K562 (cell line): ENCODE data around the gene TMEM45B. TPM values are rescaled to one million over a fixed set of nuclear protein-coding genes. Genes with fewer than 3 reads are reported as not detected.

ENCODE experiments used
- ATAC-seq: fragments of 200-7000 bp; cut with Tn5 transposase; 3 replicates; pipeline ENCODE4 v1.9.1; 2020; ENCODE audit warnings: moderate library complexity
- BruUV-seq: library from RNA; stranded (reverse); fragments of 400-500 nt; replicated peaks from 2 replicates; lab custom pipeline; 2021; lab: Mats Ljungman, UMichigan
- CTCF ChIA-PET: fragments of 300-600 bp; formaldehyde crosslinking; extraction: SDS; loops from one replicate; lab custom pipeline; 2021; ENCODE audit warnings: low intra/inter-chr PET ratio; lab: Yijun Ruan, JAX
- POLR2A ChIA-PET: fragments of 300-600, 350-650 bp; sonication (Branson Sonifier 250); formaldehyde crosslinking; extraction: SDS; loops from one replicate; lab custom pipeline; 2021; ENCODE audit warnings: antibody characterized with exemption, inconsistent platforms; lab: Yijun Ruan, JAX
- DNase-seq, 4 experiments: peaks; one replicate each; pipeline versions ENCODE4 v3.0.0 to v3.0.0-alpha.2; 2011 to 2018; ENCODE audit warnings: low spot score in 3 of 4, mixed read lengths in 3 of 4; ENCODE audit errors: extremely low read depth in 1 of 4
- FAIRE-seq: peaks from 2 replicates; lab custom pipeline; 2011; peaks lifted over from hg19 to GRCh38; lab: Jason Lieb, UNC
- H2AFZ ChIP-seq: 2 replicates; pipeline ENCODE4 v1.6.0; 2011; ENCODE audit warnings: low read depth, low read length, control low read depth, inconsistent platforms
- H3K27ac ChIP-seq: fragments of 200-600 bp; 3 replicates; pipeline ENCODE4 v1.8.0; 2011; ENCODE audit warnings: low read depth, mild to moderate bottlenecking, control low read depth, inconsistent platforms, low read length, moderate library complexity, mixed read lengths; ENCODE audit errors: extremely low read depth
- H3K27me3 ChIP-seq, 2 experiments: fragments of 300-600 bp in 1 of 2; 2 replicates in 1 of 2; 3 replicates in 1 of 2; pipeline versions ENCODE4 v1.6.0 to v1.8.0; 2011; ENCODE audit warnings: inconsistent platforms in 2 of 2, low read length in 2 of 2, mild to moderate bottlenecking in 1 of 2, mixed read lengths in 1 of 2, moderate library complexity in 1 of 2; ENCODE audit not compliant: control insufficient read depth in 2 of 2, insufficient read depth in 2 of 2
- H3K36me3 ChIP-seq: fragments of 300-600 bp; 3 replicates; pipeline ENCODE4 v1.8.0; 2011; ENCODE audit warnings: mild to moderate bottlenecking, low read length, inconsistent platforms; ENCODE audit not compliant: control insufficient read depth, insufficient read depth
- H3K4me1 ChIP-seq, 2 experiments: fragments of 200-600 bp in 1 of 2; replicated peaks in 1 of 2; 2 replicates in 1 of 2; 3 replicates in 1 of 2; pipeline versions ENCODE4 v1.5.1 to v1.8.0; 2011; ENCODE audit warnings: inconsistent platforms in 2 of 2, low read length in 2 of 2, mild to moderate bottlenecking in 1 of 2, mixed read lengths in 1 of 2, moderate library complexity in 1 of 2; ENCODE audit not compliant: control insufficient read depth in 2 of 2, insufficient read depth in 2 of 2
- H3K4me2 ChIP-seq: 2 replicates; pipeline ENCODE4 v1.6.1; 2011; ENCODE audit warnings: low read length, control low read depth, inconsistent platforms, mixed read lengths; ENCODE audit not compliant: insufficient read depth
- H3K4me3 ChIP-seq: fragments of 200-600 bp; sonication (generic), shearing (Covaris generic); 2 replicates; pipeline ENCODE4 v1.5.1; 2016; ENCODE audit warnings: control low read depth, inconsistent platforms
- H3K79me2 ChIP-seq: fragments of 200-600 bp; 3 replicates; pipeline ENCODE4 v1.8.0; 2011; ENCODE audit warnings: low read length, inconsistent platforms; ENCODE audit not compliant: control insufficient read depth, insufficient read depth
- H3K9ac ChIP-seq, 2 experiments: 2 replicates each; pipeline versions ENCODE4 v1.6.0 to v1.6.1; 2011; ENCODE audit warnings: low read depth in 2 of 2, low read length in 2 of 2, control low read depth in 1 of 2, inconsistent platforms in 1 of 2, mild to moderate bottlenecking in 1 of 2, mixed read lengths in 1 of 2; ENCODE audit not compliant: insufficient read depth in 1 of 2
- H3K9me1 ChIP-seq: one replicate; pipeline ENCODE4 v1.6.0; 2011; ENCODE audit warnings: inconsistent platforms, mild to moderate bottlenecking, low read length, moderate library complexity; ENCODE audit not compliant: control insufficient read depth, insufficient read depth
- H3K9me3 ChIP-seq: replicated peaks from 2 replicates; pipeline ENCODE4 v1.5.1; 2011; ENCODE audit warnings: low read depth, low read length, inconsistent platforms; ENCODE audit not compliant: control insufficient read depth, insufficient read depth
- H4K20me1 ChIP-seq: replicated peaks from 2 replicates; pipeline ENCODE4 v1.6.1; 2011; ENCODE audit warnings: low read length, inconsistent platforms, mixed read lengths; ENCODE audit not compliant: control insufficient read depth, insufficient read depth
- C11orf30 ChIP-seq: fragments of 450-650 bp; IDR thresholded peaks from 2 replicates; pipeline ENCODE4 v1.6.1; 2016; ENCODE audit warnings: low read depth, mild to moderate bottlenecking
- CCAR2 ChIP-seq: fragments of 200-400 bp; formaldehyde crosslinking; IDR thresholded peaks from 2 replicates; pipeline ENCODE4 v1.6.1; 2017; ENCODE audit warnings: mild to moderate bottlenecking, low read depth, low read length
- FIP1L1 ChIP-seq: fragments of 200-400 bp; formaldehyde crosslinking; IDR thresholded peaks from 2 replicates; pipeline ENCODE4 v1.6.1; 2018; ENCODE audit warnings: mild to moderate bottlenecking, low read depth, low read length; ENCODE audit not compliant: poor library complexity, severe bottlenecking
- ILF3 ChIP-seq: fragments of 450-650 bp; IDR thresholded peaks from 2 replicates; pipeline ENCODE4 v1.6.1; 2018; ENCODE audit warnings: antibody characterized with exemption, mild to moderate bottlenecking, moderate library complexity, borderline replicate concordance
- L3MBTL2 ChIP-seq: fragments of 450-650 bp; IDR thresholded peaks from 2 replicates; pipeline ENCODE4 v1.6.1; 2016; ENCODE audit warnings: mild to moderate bottlenecking, moderate library complexity
- MAFK ChIP-seq: IDR thresholded peaks from 2 replicates; pipeline ENCODE4 v1.6.1; 2011; ENCODE audit warnings: low read length, improper control_type of control experiment
- MCM5 ChIP-seq: fragments of 450-650 bp; IDR thresholded peaks from 2 replicates; pipeline ENCODE4 v1.6.1; 2016; ENCODE audit warnings: low read depth
- PHB2 ChIP-seq: fragments of 450-650 bp; IDR thresholded peaks from 2 replicates; pipeline ENCODE4 v1.6.1; 2017; ENCODE audit warnings: low read depth
- RBM22 ChIP-seq: fragments of 200-400 bp; formaldehyde crosslinking; IDR thresholded peaks from 2 replicates; pipeline ENCODE4 v1.6.1; 2018; ENCODE audit warnings: low read length, low read depth; ENCODE audit not compliant: poor library complexity, severe bottlenecking
- TAF7 ChIP-seq: fragments of 450-650 bp; IDR thresholded peaks from 2 replicates; pipeline ENCODE4 v1.6.1; 2016; ENCODE audit warnings: missing genetic modification characterization, missing compliant biosample characterization
- TFE3 ChIP-seq: fragments of 450-650 bp; formaldehyde crosslinking; IDR thresholded peaks from 2 replicates; pipeline ENCODE4 v1.4.0; 2020; ENCODE audit warnings: mild to moderate bottlenecking, mixed read lengths
- ZBTB17 ChIP-seq: fragments of 450-650 bp; formaldehyde crosslinking; IDR thresholded peaks from 2 replicates; pipeline ENCODE4 v1.4.0; 2020; ENCODE audit warnings: mild to moderate bottlenecking
- ZNF24 ChIP-seq: fragments of 450-650 bp; IDR thresholded peaks from 2 replicates; pipeline ENCODE4 v1.6.1; 2016
- WGBS: fragments of 100-300 bp; shearing (Covaris generic); methylation state at CpG from one replicate; pipeline ENCODE4 v1.1.6; 2016; ENCODE audit warnings: low coverage, mixed read lengths; ENCODE audit not compliant: insufficient coverage; ENCODE audit errors: missing lambda C conversion rate; 5-methylcytosine and 5-hydroxymethylcytosine counted together
- in situ Hi-C: fragments of 300-500 bp; cut with MboI; formaldehyde crosslinking; loops from 4 replicates; pipeline ENCODE4 v1.15.0; 2018; ENCODE audit warnings: inconsistent platforms, mixed read lengths
- intact Hi-C: fragments of 100-400 bp; cut with micrococcal nuclease; formaldehyde crosslinking; loops from 2 replicates; pipeline ENCODE4 v1.14.2; 2022
- polyA plus RNA-seq, 8 experiments: library from polyadenylated mRNA; depleted of rRNA in 4 of 8; stranded (reverse) in 5 of 8; unstranded in 3 of 8; fragments of >200 nt; fragmentation: Nextera tagmentation in 2 of 8; fragmentation: Illumina TruSeq in 1 of 8; extraction: Ambion mirVana in 2 of 8; extraction: Trizol in 1 of 8; gene quantifications; 2 replicates each; pipeline versions ENCODE4 v1.2.1 to v1.2.3, GENCODE V29; 2011 to 2014; ENCODE audit warnings: inconsistent platforms in 1 of 8, missing spikeins in 1 of 8
- total RNA-seq, 7 experiments: library from RNA; depleted of rRNA in 6 of 7; stranded (reverse); fragments of >200 nt in 6 of 7; fragmentation: Illumina TruSeq in 2 of 7; extraction: Trizol in 2 of 7; gene quantifications; 2 replicates each; pipeline versions ENCODE4 v1.2.1 to v1.2.3, GENCODE V29; 2011 to 2021; ENCODE audit warnings: low replicate concordance in 1 of 7
- TF ChIP-seq, protein P1 (sequence below): IDR thresholded peaks from 3 replicates; pipeline ENCODE4 v1.6.1; 2011; ENCODE audit warnings: borderline replicate concordance, mild to moderate bottlenecking, moderate library complexity; ENCODE audit not compliant: insufficient read length; ENCODE audit errors: extremely low read depth

TMEM45B gene
- total and polyA plus RNA-seq, 9 of the 15 experiments (the other 6 are each of a cell fraction or from before 2014, with no cell fraction given) = 0.07 TPM; not detected in 8

DNA sequence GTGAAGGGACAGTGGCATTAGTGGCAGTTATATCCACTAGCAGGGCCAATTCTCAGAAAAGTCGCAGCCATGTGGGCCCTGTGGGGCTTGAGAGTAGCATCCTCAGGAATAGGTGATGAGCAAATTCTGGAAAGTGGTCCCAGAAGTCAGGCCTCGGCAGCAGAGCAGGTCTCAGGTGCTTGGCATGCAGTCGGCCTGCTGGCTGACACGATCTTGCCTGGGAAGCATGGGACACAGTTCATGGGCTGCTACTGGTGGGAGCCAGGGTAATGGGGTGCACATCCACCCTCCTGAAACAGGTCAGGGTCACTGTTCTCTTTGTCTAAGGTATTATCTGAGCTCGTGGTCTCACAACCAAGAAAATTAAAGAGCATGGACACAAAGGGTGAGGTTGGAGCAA lies 36.8 kb upstream of the TMEM45B start:
- no peak overlapping the region for H3K27ac ChIP-seq
- intact Hi-C loops = no loop called here
- no TSS peak for BruUV-seq
- no peak for TF ChIP-seq L3MBTL2
- TF ChIP-seq C11orf30 = no peak
- TF ChIP-seq TFE3 (CRISPR knock-in tag) = no peak
- TF ChIP-seq CCAR2 = no peak
- TF ChIP-seq ILF3 = no peak
- TF ChIP-seq PHB2 = no peak
- no peak for TF ChIP-seq MAFK
- no peak for TF ChIP-seq ZNF24
- TF ChIP-seq RBM22 = no peak
- no peak for TF ChIP-seq MCM5
- no peak for TF ChIP-seq TAF7 (tag)
- no peak for TF ChIP-seq ZBTB17 (CRISPR knock-in tag)
- TF ChIP-seq, protein P1, sequence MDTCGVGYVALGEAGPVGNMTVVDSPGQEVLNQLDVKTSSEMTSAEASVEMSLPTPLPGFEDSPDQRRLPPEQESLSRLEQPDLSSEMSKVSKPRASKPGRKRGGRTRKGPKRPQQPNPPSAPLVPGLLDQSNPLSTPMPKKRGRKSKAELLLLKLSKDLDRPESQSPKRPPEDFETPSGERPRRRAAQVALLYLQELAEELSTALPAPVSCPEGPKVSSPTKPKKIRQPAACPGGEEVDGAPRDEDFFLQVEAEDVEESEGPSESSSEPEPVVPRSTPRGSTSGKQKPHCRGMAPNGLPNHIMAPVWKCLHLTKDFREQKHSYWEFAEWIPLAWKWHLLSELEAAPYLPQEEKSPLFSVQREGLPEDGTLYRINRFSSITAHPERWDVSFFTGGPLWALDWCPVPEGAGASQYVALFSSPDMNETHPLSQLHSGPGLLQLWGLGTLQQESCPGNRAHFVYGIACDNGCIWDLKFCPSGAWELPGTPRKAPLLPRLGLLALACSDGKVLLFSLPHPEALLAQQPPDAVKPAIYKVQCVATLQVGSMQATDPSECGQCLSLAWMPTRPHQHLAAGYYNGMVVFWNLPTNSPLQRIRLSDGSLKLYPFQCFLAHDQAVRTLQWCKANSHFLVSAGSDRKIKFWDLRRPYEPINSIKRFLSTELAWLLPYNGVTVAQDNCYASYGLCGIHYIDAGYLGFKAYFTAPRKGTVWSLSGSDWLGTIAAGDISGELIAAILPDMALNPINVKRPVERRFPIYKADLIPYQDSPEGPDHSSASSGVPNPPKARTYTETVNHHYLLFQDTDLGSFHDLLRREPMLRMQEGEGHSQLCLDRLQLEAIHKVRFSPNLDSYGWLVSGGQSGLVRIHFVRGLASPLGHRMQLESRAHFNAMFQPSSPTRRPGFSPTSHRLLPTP = no peak
- TF ChIP-seq FIP1L1 = no peak
- TF ChIP-seq, all 486 proteins: peak for 0
- ChIA-PET POLR2A (interaction anchor here (1.1 to 1.3 kb wide), 2 partner anchors 17 to 18 kb away, joined by 3 to 6 read pairs; no protein-coding TSS in a partner anchor), CTCF (no interaction called here)
- FAIRE-seq = no peak
- no peak overlapping the region for H3K9ac ChIP-seq
- H3K4me3 ChIP-seq = no peak overlapping the region
- H3K4me2 ChIP-seq = no peak overlapping the region
- no peaks in the 10 kb centered on the region for H3K9me1 ChIP-seq
- in situ Hi-C loops = no loop called here
- H3K36me3 ChIP-seq = no peaks in the 10 kb centered on the region
- no peak for DNase-seq
- H2AFZ ChIP-seq = no peak overlapping the region
- WGBS = 2% methylated on average over 5 of the region's 5 CpGs
- H3K4me1 ChIP-seq = no peaks in the 10 kb centered on the region
- H3K79me2 ChIP-seq = no peaks in the 10 kb centered on the region
- H3K27me3 ChIP-seq = 0 out of 5 replicates have a peak, but pooled peaks cover 0 to under 1% of the 10 kb centered on the region in 2 experiments
- no peaks in the 10 kb centered on the region for H4K20me1 ChIP-seq
- no peak for ATAC-seq
- no peaks in the 10 kb centered on the region for H3K9me3 ChIP-seq
